ENCODE data around the gene UBE2G2.

UBE2G2 gene

DNA sequence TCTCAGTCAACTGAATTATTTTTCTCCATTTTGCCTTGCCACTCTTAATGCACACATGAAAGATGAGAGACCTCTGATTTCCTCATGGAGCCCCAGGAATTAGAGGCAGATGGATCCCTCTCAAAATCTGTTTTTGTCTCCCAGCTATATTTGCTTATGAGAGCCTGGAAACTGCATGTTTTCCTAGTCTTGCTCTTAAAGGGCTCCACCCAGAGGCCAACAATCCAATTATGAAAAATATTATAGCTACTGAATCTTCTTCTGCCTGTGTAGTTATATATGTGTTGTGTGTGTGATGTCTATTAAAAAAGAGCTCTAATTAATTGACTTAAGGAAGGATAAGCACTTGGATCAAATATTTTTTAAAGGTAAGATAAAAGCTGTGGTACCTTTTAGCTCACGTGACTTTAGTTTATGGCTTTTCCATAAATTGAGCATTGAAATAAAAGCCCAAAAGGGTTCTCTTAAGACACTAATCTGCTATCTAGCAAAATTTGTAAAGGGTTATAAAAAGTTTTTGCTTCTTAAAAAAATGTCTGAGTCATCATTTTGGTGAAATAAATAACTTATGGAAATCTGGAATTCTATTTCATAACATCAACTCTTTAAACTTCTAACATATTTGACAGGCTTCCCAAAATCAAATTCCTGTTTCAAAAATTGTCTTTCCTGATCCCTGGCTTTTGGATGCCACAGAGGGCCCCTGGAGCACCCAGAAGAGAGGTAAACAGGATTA lies 59.0 kb downstream of the UBE2G2 start:
- DNase-seq: peak; percentile 86

DNA sequence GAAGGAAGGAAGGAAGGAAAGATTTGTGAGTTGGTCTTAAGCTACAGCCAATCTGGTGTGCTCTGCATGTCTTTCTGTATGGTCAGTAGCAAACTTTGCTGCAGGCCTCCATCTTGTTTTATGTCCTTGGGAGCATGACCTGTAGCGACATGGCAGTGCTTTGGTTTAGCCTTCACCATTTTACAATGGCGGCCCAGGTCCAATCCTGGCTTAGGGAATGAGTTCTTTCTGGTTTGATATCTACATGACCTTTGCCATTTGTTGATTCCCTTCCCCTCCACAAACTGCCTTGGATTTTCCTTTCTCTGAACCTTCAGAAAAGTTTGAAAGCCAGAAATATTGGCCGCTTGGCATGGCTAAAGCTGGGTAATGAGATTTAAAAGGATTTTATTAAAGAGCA lies 59.7 kb downstream of the UBE2G2 start:
- no peak for DNase-seq

DNA sequence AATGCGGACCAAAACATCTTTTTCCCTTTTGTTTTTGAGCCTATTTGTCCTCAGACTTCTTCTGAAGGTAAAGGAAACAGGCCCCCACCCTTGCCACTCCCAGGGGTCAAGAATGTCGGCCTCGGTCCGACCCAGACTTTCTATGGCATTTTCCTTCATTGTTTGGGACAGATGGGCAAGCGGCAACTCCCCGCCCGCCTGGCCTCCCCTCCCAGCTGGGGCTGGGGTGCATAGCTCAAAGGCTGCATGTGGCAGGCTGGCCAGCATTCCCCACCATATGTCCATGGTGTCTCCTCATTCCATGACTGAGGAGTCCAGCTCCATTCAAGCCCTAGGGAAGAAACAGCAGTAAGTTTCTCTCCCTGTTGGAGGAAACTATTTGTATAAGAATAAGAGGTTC lies 60.9 kb downstream of the UBE2G2 start:
- DNase-seq: no peak

DNA sequence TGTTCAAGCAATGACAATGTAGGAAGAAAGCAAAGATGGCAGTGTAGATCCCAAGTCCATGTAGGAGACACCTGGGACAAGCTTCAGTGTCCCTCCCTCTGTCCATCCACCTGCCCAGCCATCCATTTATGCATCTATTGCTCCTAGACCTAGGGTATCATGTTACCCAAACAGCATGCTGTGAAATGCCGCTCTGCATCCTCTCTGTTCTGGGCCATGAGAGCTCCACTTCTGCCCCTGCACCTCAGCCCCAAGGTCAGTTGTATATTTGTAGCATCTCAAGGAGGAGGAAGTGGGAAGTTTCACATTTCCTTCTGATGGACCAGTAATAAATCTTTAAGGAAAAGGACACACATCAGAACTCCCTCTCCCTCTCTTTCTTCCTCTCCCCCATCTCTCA lies 62.3 kb downstream of the UBE2G2 start:
- no peak for DNase-seq

DNA sequence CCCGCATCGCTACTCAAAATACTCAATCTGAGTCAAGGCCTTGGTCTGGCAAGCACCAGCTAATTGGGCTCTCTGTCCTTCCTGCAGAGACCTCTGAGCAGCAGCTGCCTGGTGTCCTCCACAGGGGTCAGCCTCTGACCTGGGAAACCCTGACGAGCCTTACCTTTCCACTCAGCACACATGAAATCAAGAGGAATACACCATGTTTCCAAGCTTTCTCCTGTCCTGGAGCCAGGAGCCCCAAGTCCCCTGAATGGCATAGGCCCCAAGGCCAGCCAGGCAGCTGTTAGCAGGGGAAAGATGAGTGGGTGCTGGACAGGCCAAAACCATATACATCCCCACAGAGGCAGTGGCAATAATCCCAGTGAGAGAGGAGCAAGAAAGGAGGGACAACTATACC lies 63.0 kb downstream of the UBE2G2 start:
- DNase-seq: no peak

DNA sequence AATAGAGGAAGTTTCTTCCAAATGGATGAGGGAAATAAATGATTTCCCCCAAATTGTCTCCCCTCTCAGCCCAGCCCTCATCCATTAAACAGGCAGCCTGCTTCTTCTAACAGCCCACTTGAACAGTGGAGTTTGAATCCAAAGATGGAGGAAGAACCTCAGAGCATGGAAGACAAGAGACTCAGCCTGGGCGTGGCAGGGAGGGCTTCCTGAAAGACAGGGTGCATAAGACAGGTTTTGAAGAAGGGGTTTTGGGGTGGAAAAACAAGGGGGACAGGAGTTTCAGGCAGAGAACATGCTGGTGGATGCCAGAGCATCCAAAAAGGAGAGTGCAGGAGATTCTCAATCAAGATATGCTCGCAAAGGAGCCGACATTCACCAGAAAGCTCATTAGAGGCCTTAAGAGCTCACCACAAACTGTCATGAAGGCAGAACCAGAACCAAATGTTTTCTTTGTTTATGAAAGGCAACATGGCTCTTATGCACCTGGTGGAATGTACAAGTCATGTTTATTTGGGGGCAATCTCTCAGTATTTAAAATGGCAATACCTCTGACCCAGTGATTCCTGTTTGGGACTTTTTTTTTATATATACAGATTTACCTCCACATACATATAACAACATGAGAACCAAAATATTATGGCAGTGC lies 63.8 kb downstream of the UBE2G2 start:
- DNase-seq: no peak

DNA sequence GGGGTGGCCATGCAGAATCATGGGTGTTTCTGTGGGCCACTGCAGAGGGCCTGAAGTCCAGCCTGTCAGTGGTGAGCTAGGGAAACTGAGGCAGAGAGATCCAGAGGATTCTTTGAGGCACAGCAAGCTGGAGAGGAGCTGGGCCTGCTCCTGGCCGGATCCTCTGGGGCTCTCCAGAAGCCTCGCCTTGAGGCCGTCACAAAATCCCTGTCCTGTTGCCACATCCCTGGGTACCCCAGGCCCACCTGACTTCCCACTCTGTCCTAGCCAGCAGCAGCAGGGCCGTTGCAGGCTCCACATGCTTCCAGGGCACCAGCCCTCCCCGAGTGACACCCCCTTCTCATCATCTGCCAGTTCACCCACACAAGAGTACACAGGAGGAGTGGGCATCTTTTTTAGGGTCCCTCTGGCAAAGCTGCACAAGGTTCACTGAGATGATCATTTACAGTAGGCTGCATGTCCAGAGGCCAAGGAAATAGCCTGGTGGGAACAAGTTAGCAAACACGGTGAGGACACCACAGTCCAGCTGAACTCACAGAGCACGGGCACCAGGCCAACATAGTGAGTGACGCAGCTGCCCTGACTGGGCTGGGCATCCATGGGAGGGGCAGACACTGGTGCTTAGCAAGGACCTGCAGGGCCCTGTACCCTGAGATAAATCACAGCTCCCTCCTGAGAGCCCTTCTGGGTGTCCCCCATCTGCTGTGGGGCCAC lies 65.2 kb downstream of the UBE2G2 start:
- DNase-seq: no peak

DNA sequence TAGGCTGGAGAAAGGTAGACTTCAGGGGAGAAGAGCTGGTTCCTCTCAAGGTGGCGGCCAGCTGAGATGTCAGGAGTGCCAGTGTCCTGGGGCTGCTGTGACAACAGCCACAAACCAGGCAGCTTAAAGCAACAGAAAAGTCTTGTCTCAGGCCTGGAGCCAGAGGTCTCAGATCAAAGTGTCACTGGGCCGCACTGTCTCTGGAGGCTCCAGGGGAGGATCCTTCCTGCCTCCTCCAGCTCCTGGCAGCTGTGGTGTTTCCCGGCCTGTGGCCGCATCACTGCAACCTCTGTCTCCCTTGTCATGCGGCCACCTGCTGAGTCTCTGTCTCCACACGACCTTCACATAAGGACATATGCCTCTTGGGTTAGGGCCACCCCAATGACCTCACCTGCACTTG lies 65.8 kb downstream of the UBE2G2 start:
- DNase-seq: no peak

DNA sequence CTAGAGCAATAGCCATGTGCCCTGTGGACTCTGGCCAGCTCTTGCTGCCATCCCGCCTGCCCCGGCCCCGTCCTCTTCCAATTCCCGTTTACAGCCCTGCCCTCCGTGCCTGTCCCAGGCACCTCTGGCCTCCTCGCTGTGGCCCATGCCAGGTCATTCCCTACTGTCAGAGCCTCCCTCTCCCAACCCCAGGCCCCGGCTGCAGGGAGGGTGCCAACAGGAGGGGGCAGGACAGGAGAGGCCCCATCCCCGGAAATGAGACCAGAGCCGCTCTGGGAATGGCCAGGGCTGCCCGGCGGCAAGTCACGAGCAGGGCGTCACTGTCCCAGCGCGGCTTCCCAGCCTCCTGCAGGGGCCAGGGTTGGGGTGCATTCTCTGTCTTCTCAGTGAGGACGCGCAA lies 66.8 kb downstream of the UBE2G2 start:
- no peak for DNase-seq

DNA sequence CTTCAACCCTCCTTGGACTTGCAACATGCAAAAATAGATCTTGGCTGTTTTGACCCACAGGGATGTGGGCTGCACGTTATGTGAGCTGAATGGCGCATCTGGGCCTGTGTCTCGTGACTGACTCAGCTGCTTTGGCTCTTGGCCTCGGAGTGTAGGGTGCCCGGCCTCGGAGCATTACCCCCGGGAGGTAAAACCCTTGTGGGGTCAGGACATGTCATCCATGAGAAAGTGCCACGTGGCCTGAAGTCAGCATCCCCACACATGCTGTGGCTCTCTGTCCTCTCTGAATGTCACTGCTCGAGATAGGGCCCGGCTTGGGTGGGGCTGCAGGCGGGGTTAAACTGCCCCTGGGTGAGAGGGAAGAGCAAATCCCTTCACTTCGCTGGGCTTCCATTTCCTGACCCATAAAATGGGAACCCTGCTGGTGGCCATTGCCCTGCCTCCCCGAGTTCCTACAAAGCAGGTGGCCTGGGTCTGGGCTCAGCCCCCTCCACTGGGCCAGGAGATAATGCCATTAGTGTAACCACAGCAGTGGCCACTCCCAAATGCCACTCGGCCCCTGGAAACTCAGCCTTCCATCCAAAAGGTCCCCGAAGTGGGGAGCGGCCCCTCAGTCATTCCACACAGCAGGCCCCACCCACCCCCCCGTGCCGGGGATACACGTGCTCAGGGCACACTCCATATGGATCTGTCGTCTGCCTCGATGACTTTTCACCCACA lies 67.4 kb downstream of the UBE2G2 start:
- DNase-seq: no peak

DNA sequence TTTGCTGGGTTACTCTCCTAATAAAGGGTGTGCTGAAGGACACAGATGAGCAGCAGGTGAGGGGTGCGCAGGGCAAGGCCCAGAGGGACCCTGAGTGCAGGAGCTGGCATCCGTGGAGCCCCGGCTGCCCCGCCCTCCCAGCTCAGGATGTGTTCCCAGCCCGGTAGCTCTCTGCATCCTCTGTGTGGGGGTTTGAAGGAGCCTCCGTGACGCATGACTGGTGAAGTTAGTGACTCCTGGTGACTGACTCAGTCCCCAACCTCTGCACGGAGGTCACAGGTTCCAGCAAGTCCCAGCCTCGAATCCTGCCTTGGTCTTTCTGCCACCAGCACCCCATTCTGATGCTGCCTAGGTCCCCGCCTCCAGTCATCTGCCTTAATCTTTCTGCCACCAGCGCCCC lies 68.7 kb downstream of the UBE2G2 start:
- DNase-seq: no peak

DNA sequence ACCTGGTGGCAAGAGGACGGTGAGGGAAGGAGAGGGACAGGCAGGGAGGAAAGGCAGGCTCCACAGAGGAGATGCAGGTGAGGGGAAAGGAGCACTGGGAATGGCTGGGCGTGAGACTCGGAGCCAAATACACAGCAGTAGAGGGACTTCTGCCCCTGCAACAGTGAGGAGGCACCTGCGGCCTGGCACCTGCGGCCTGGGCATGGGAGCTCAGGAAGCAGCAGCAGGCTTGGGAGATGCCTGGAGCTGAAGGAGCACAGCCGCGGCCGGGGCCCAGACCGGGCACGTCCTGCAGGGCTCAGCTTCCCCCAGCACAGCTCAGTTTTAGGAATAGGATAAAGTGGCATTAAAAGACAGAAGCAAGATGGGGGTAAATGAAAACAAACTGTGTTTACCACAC lies 69.4 kb downstream of the UBE2G2 start:
- no peak for DNase-seq

DNA sequence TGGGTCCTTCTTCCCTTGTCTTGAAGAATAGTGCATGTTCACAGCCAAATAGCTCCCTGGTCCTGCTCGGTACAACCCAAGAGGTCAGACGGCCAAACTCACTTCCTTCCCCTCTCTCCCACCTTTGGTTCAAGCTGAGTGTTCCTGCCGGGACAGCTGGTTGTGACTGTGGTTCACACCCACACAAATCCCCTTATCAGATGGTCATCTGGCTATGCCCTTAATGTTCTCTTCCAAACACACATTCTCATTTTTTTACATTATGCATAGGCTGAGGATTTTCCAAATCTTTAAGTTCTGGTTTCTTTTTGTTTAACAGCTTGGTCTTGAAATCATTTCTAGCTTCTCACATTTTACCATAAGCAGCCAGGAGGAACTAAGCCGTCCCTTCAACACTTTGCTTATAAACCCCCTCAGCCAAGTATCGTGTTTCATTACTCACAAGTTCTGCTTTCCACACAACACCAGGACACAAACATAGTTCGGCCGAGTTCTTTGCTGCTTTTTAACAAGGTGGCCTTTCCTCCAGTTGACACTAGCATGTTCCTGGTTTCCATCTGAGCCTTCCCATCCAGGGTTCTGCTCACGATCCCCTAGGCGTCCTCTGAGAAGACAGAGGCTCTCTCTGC lies 70.6 kb downstream of the UBE2G2 start:
- DNase-seq: no peak

DNA sequence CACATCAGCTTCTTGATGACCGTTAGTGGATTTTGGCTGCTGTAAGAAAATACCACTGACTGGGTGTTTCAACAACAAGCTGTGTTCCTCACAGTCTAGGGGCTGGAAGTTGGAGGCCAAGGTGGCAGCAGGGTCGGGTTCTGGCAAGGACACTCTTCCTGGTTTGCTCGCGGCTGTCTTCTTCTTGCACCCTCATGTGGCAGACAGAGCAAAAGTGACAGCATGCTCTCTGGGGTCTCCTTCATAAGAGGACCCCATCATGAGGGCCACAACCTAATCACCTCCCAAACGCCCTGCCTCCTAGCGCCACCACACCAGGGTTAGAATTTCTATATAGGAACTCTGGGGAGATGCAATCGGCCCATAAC lies 71.6 kb downstream of the UBE2G2 start:
- DNase-seq: no peak

DNA sequence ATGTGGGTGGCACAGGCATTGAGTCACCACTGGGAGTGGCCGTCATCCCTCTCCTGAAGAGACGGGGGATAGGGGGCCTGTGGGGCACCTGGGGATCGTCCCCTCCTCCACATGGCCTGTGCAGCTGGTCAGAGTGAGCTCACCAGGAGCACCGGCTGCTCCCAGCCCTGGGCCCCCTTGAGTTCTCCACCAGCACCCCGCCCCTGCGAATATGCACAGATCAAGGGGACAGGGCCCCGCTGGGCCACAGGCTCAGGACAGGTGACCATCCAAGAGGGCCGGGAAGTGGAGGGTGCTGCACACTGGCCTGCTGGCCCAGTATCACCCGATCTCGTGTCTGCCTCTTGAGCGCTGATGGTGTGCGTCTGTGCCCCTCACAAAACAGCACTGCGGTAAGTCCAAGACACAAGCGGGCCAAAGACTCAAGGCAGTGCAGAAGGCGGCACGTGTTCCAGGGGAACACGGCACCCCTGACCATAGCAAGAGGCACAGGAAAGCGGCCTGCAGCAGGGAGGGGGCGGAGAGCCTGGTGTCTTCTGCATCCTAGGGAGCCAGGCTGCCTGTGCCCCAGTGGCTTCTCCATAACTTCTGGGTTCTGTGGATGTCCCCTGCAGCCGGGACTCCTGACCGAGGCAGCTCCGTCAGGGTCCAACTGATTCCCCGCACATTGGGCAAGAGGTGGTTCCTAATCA lies 72.1 kb downstream of the UBE2G2 start:
- no peak for DNase-seq

DNA sequence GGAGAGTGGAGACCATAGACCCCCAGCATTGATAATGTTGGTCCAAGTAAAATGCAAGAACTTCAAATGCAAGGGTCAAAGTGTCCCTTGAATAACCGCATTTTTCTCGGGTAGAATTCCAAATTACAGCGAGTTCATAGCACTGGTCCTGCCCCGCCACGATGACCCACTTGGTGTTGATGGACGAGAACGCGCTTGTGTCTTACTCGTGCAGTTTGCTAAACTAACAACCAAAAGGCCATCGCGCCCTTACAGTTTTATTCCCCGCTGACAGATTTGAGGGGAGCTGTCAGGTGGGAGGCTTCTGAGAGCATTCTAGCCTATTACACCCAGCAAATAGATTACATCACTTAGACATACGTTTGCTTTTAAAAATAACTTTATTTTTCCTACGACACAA lies 72.9 kb downstream of the UBE2G2 start:
- DNase-seq: no peak

DNA sequence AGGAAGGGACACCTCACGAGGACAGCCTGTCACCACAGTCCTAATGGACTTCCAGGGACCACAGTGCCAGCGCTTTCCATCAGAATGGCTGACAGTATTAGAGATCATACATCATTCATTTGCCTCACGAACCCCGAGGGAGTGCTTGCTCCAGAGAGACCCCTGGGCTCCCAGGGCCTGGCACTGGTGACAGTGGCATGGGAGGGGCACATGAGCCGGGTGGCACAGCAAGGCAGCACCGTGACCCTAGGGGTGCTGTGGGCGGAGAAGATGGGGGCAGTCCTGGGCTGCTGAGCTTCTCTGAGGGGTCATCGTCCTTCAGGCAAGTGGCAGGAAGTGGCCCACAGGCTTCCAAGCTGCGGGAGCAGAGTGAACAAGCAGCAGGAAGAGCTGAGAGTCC lies 73.9 kb downstream of the UBE2G2 start:
- no peak for DNase-seq

DNA sequence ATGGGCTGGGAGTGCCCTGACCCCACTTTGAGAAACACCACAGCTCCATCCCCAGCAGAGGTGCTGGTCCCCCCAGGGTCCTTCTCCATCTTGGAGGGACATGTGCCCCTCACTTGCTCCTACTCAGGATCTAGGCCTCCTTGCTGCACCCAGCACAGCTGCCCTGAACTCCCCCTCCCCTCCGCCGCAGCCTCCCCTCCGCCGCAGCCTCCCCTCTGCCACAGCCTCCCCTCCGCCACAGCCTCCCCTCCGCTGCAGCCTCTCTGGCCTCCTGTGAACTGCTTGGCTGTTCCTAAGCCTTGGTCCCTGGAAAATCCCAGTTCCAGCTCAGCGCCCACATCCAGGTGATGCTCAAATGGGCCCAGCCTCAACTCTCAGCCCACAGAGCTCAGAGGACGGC lies 74.3 kb downstream of the UBE2G2 start:
- no peak for DNase-seq

DNA sequence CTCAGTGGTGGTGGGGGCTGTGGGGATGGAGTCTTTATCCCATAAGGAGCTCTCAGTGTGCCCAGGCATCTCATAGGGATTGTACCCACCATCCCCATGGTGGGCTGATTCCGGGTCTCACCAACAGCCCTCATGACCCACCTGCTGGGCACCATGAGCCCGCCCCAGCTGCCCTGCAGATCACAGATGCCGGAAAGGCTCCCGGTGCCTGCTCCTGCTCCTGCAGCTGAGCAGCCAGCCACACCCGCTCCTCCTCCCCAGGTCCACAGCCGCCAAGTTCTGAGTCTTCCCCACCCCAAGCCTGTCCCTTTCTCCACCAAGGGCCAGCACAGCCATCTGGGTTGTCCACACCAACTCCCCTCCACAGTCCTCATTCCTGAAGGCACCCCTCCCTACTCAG lies 74.8 kb downstream of the UBE2G2 start:
- DNase-seq: no peak

DNA sequence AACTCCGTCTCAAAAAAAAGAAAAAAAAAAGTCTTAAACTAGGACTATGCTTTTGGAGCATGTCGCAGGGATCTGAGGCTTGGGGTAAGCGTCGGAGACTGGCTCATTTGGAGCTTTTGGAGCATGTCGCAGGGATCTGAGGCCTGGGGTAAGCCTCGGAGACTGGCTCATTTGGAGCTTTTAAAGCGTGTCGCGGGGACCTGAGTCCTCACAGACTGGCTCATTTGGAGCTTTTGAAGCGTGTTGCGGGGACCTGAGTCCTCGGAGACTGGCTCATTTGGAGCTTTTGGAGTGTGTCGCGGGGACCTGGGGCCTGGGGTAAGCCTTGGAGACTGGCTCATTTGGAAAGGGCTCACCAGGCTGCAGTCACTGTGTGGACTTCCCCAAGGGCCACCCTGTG lies 76.7 kb downstream of the UBE2G2 start:
- no peak for DNase-seq

DNA sequence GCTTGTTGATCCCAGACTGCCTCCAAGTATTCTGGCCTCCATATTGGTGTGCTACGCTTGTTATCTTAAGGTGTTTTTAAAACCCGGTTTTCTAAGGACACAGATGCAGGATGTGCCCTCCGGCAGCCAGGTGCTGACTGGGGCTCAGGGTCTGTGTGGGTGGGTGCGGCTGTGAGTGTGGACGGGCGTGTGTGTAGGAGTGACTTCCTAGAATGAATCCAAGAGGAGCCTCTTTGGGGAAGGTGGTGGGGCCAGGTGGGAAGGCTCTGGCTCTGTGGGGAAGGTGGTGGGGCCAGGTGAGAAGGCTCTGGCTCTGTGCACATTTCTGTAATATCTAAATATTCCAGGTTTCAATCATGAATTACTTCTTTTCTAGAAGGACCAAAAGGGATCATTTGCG lies 77.4 kb downstream of the UBE2G2 start:
- no peak for DNase-seq
